Neural progenitor cell (in vitro differentiated cells): ENCODE measurements around the gene MBTPS2.

ENCODE experiments used
- CTCF ChIP-seq: fragments of 200-600 bp; sonication (generic); IDR thresholded peaks from 2 replicates; pipeline ENCODE4 v1.5.1; 2017; ENCODE audit warnings: antibody characterized with exemption, mild to moderate bottlenecking
- EZH2 ChIP-seq: fragments of 200-600 bp; sonication (generic); IDR thresholded peaks from 2 replicates; pipeline ENCODE4 v1.6.1; 2017; ENCODE audit warnings: antibody characterized with exemption, mild to moderate bottlenecking, moderate library complexity
- EZH2phosphoT487 ChIP-seq: fragments of 200-600 bp; sonication (generic); IDR thresholded peaks from 2 replicates; pipeline ENCODE4 v1.6.1; 2017; ENCODE audit warnings: antibody characterized with exemption

GRCh38 chrX:21885568-21885967 lies 46.2 kb downstream of the MBTPS2 start:
- TF ChIP-seq CTCF (no peak), EZH2 (no peak), EZH2phosphoT487 (no peak)
